ENCODE results near the gene PKP2. TPM values are rescaled to one million over a fixed set of nuclear protein-coding genes. Genes with fewer than 3 reads are reported as not detected.

PKP2 gene
- total RNA-seq, 1 experiment from 2014 or later, result 18.4 TPM

DNA sequence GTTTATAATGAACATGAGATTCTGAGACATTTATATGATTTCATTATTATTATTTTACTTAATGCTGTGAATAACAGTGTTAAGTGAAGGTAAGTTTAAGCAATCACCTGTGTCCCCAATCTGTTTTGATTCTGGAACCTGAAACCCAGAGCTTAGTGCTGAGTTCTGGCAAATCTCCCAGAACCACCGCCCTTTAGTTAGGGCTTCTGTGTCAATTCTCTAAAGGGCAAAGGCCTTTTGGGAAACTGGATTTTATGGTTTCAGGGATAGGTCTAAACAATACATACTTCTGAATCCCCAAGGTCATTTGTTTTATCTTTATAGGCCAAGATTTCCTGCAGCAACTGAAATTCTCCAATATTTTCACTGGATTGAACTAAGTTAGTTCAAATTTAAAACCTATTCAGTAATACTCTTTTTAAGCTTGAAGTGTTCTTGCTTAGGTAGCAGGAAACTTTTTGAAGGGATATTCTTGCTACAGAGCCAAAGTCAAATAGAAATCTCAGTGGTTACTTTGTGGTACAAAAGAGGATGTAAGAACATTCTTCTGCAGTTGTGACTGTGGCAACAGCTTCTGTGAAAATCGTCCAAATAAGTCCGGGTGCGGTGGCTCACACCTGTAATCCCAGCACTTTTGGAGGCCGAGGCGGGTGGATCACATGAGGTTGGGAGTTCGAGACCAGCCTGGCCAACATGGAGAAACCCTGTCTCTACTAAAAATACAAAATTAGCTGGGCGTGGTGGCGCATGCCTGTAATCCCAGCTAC, 10.0 kb upstream of the PKP2 start:
- Histone ChIP-seq H3K18ac (ENCODE audit: insufficient read length, low read depth, low read length) (no peak overlapping the region), H4K20me1 (ENCODE audit: control insufficient read depth, insufficient read depth, insufficient read length) (no peaks in the 10 kb centered on the region), H2BK20ac (ENCODE audit: low read depth, low read length, poor library complexity, severe bottlenecking) (no peak overlapping the region), H3K56ac (ENCODE audit: insufficient read length, low read depth, low read length) (no peak overlapping the region), H3K23me2 (ENCODE audit: insufficient read length, low read depth, low read length, poor library complexity, severe bottlenecking) (no peaks in the 10 kb centered on the region), H3K27me3 (ENCODE audit: insufficient read depth, low read length) (no peaks in the 10 kb centered on the region), H2BK12ac (ENCODE audit: insufficient read length, low read depth, low read length) (no peak overlapping the region), H2BK120ac (ENCODE audit: low read depth, low read length, poor library complexity, severe bottlenecking) (no peak overlapping the region), H3K4me2 (ENCODE audit: insufficient read depth, insufficient read length, low read length) (no peak overlapping the region), H3K9me3 (ENCODE audit: control insufficient read depth, low read depth, low read length) (no peaks in the 10 kb centered on the region), H4K8ac (replicated peaks; ENCODE audit: insufficient read length, low read depth, low read length) (no peak overlapping the region), H3K4me1 (ENCODE audit: insufficient read depth, low read length) (no peaks in the 10 kb centered on the region; the same call in 1 of the 2 replicates), H2AK5ac (ENCODE audit: insufficient read length, low read length) (no peak overlapping the region), H3K23ac (ENCODE audit: insufficient read length, low read depth, low read length) (no peak overlapping the region), H3K4ac (ENCODE audit: low read depth, low read length) (no peak overlapping the region), H2BK15ac (ENCODE audit: low read depth, low read length) (no peak overlapping the region), H3K79me2 (ENCODE audit: insufficient read depth, low read length) (no peaks in the 10 kb centered on the region), H3K14ac (ENCODE audit: insufficient read depth, low read length) (no peak overlapping the region), H3K9ac (ENCODE audit: extremely low read depth, insufficient read length, low read length) (no peak overlapping the region), H3K27ac (ENCODE audit: insufficient read length, low read depth, low read length) (no peak overlapping the region), H4K5ac (ENCODE audit: insufficient read length, low read depth, low read length) (no peak overlapping the region), H2BK5ac (ENCODE audit: insufficient read length, low read length) (no peak overlapping the region), H3T11ph (ENCODE audit: low read length) (no peak overlapping the region), H4K91ac (ENCODE audit: insufficient read length, low read depth, low read length) (no peak overlapping the region), H2AFZ (ENCODE audit: low read length) (no peak overlapping the region), H3K79me1 (ENCODE audit: insufficient read depth, low read depth, low read length, poor library complexity, severe bottlenecking) (no peaks in the 10 kb centered on the region)
- Mint-ChIP-seq H3K9me3 (no peaks in the 10 kb centered on the region), H3K27ac (no peak overlapping the region; a peak in 1 of 7 replicates), H3K4me1 (0 out of 4 replicates have a peak, but pooled peaks cover 0 to 4% of the 10 kb centered on the region in 2 experiments), H3K4me3 (no peak overlapping the region), H3K36me3 (ENCODE audit: insufficient read depth in 1 of 3, low read depth in 3 of 3) (no peaks in the 10 kb centered on the region), H3K27me3 (ENCODE audit: low read depth) (no peaks in the 10 kb centered on the region; the same call in 1 of the 2 replicates)
- WGBS (ENCODE audit: extremely low coverage, insufficient read length, low lambda C conversion rate), result no CpG with 5 or more reads among the region's 9 CpGs
- no peak for DNase-seq
- TF ChIP-seq CTCF (conservative IDR thresholded peaks at IDR 0.05), result no peak
